A549 (cell line): ENCODE results near the gene CAV2. TPM values are rescaled to one million over a fixed set of nuclear protein-coding genes. Genes with fewer than 3 reads are reported as not detected.

Source experiments
- ATAC-seq, 2 experiments: fragments of 200-7000 bp in 1 of 2; fragments of >200 bp in 1 of 2; cut with Nextera tagmentation in 1 of 2; cut with Tn5 transposase in 1 of 2; 3 replicates each; pipeline versions ENCODE4 v1.8.0 to v1.9.1; 2018 to 2020; ENCODE audit warnings: mild to moderate bottlenecking in 1 of 2, moderate library complexity in 1 of 2
- CTCF ChIA-PET: fragments of 300-600 bp; sonication (Branson Sonifier 250); formaldehyde crosslinking; extraction: SDS; loops from one replicate; lab custom pipeline; 2021; ENCODE audit warnings: antibody characterized with exemption, inconsistent platforms; lab: Yijun Ruan, JAX
- POLR2A ChIA-PET: fragments of 350-600 bp; formaldehyde crosslinking; extraction: SDS; loops from one replicate; lab custom pipeline; 2021; ENCODE audit warnings: antibody characterized with exemption, inconsistent platforms; lab: Yijun Ruan, JAX
- DNase-seq, 2 experiments: peaks; one replicate each; pipeline versions ENCODE4 v3.0.0 to v3.0.0-alpha.2; 2011 to 2016; ENCODE audit warnings: low read depth in 1 of 2, low spot score in 1 of 2
- FAIRE-seq: peaks from 2 replicates; lab custom pipeline; 2011; peaks lifted over from hg19 to GRCh38; lab: Jason Lieb, UNC
- H3K27ac ChIP-seq, 2 experiments: fragments of >200 bp; sonication (Bioruptor Twin); formaldehyde crosslinking; 3 replicates each; pipeline ENCODE4 v1.5.1; 2016 to 2017
- H3K4me1 ChIP-seq: fragments of >200 bp; sonication (Bioruptor Twin); formaldehyde crosslinking; 3 replicates; pipeline ENCODE4 v1.6.1; 2016
- H3K4me2 ChIP-seq: fragments of >200 bp; sonication (Bioruptor Twin); formaldehyde crosslinking; 3 replicates; pipeline ENCODE4 v1.6.1; 2016
- H3K4me3 ChIP-seq: fragments of >200 bp; sonication (Bioruptor Twin); formaldehyde crosslinking; 3 replicates; pipeline ENCODE4 v1.5.1; 2016
- H3K9me3 ChIP-seq: fragments of >200 bp; sonication (Bioruptor Twin); formaldehyde crosslinking; 3 replicates; pipeline ENCODE4 v1.6.1; 2016
- ATOH8 ChIP-seq: fragments of 250-450 bp; sonication (Bioruptor Pico); IDR thresholded peaks from 2 replicates; pipeline ENCODE4 v1.5.0; 2020; ENCODE audit warnings: low read depth, mild to moderate bottlenecking, moderate library complexity
- CBX8 ChIP-seq: fragments of 200-600 bp; sonication (generic); IDR thresholded peaks from 2 replicates; pipeline ENCODE4 v1.6.1; 2016
- CTCF ChIP-seq: fragments of >200 bp; sonication (Bioruptor Twin); formaldehyde crosslinking; IDR thresholded peaks from 3 replicates; pipeline ENCODE4 v1.5.1; 2016
- E2F6 ChIP-seq: IDR thresholded peaks from 2 replicates; pipeline ENCODE4 v1.6.1; 2012; ENCODE audit warnings: low read depth, borderline replicate concordance
- ESRRA ChIP-seq: fragments of 150-350 bp; IDR thresholded peaks from 2 replicates; pipeline ENCODE4 v1.6.1; 2014; ENCODE audit warnings: mild to moderate bottlenecking, low read length, borderline replicate concordance
- FOSB ChIP-seq: fragments of 250-450 bp; sonication (Bioruptor Pico); IDR thresholded peaks from 2 replicates; pipeline ENCODE4 v1.5.0; 2020; ENCODE audit warnings: mild to moderate bottlenecking, moderate library complexity
- FOXS1 ChIP-seq: fragments of 250-450 bp; sonication (Bioruptor Pico); IDR thresholded peaks from 2 replicates; pipeline ENCODE4 v1.5.0; 2020; ENCODE audit warnings: mild to moderate bottlenecking, moderate library complexity
- GATA3 ChIP-seq: IDR thresholded peaks from 2 replicates; pipeline ENCODE4 v1.6.1; 2012; ENCODE audit warnings: borderline replicate concordance
- HDAC2 ChIP-seq: fragments of 200-600 bp; sonication (generic); IDR thresholded peaks from 2 replicates; pipeline ENCODE4 v1.6.1; 2016
- HEYL ChIP-seq: fragments of 250-450 bp; sonication (Bioruptor Pico); IDR thresholded peaks from 2 replicates; pipeline ENCODE4 v1.8.0; 2021; ENCODE audit warnings: mild to moderate bottlenecking, moderate library complexity
- HOXB13 ChIP-seq: fragments of 250-450 bp; sonication (Bioruptor Pico); IDR thresholded peaks from 2 replicates; pipeline ENCODE4 v1.5.0; 2020; ENCODE audit warnings: low read depth, mild to moderate bottlenecking, moderate library complexity
- JUN ChIP-seq, 2 experiments: fragments of >200 bp; sonication (Bioruptor Twin); formaldehyde crosslinking; IDR thresholded peaks; 2 replicates in 1 of 2; 3 replicates in 1 of 2; pipeline ENCODE4 v1.6.1; 2016 to 2017
- JUNB ChIP-seq: fragments of >200 bp; sonication (Bioruptor Twin); formaldehyde crosslinking; IDR thresholded peaks from 2 replicates; pipeline ENCODE4 v1.6.1; 2016
- KDM1A ChIP-seq: fragments of 200-600 bp; sonication (generic); IDR thresholded peaks from 2 replicates; pipeline ENCODE4 v1.6.1; 2016; ENCODE audit warnings: low read depth, mild to moderate bottlenecking
- KDM5A ChIP-seq: fragments of 200-600 bp; sonication (generic); IDR thresholded peaks from 2 replicates; pipeline ENCODE4 v1.6.1; 2016; ENCODE audit warnings: antibody characterized with exemption, mild to moderate bottlenecking
- NPAS2 ChIP-seq: fragments of 250-450 bp; sonication (Bioruptor Pico); IDR thresholded peaks from 2 replicates; pipeline ENCODE4 v1.8.0; 2022; ENCODE audit warnings: mild to moderate bottlenecking, moderate library complexity, borderline replicate concordance
- PBX3 ChIP-seq: IDR thresholded peaks from 2 replicates; pipeline ENCODE4 v1.6.1; 2012
- PHF8 ChIP-seq: fragments of 200-600 bp; sonication (generic); IDR thresholded peaks from 2 replicates; pipeline ENCODE4 v1.6.1; 2016; ENCODE audit warnings: low read depth, mild to moderate bottlenecking, antibody characterized with exemption, moderate library complexity, borderline replicate concordance
- POLR2A ChIP-seq: IDR thresholded peaks from 2 replicates; pipeline ENCODE4 v1.6.1; 2012; ENCODE audit warnings: mild to moderate bottlenecking, low read length
- RARB ChIP-seq: fragments of 250-450 bp; sonication (Bioruptor Pico); IDR thresholded peaks from 2 replicates; pipeline ENCODE4 v1.8.0; 2021; ENCODE audit warnings: mild to moderate bottlenecking, moderate library complexity
- RFX5 ChIP-seq: fragments of 450-650 bp; IDR thresholded peaks from 2 replicates; pipeline ENCODE4 v1.7.1; 2014; ENCODE audit warnings: antibody characterized with exemption, mild to moderate bottlenecking, moderate library complexity
- TFCP2L1 ChIP-seq: fragments of 250-450 bp; sonication (Bioruptor Pico); IDR thresholded peaks from 2 replicates; pipeline ENCODE4 v1.5.0; 2021; ENCODE audit warnings: mild to moderate bottlenecking
- ZFP36 ChIP-seq: fragments of 450-650 bp; IDR thresholded peaks from 2 replicates; pipeline ENCODE4 v1.6.1; 2014; ENCODE audit warnings: borderline replicate concordance; ENCODE audit not compliant: partially characterized antibody
- ZNF302 ChIP-seq: fragments of 250-450 bp; sonication (Bioruptor Pico); IDR thresholded peaks from 2 replicates; pipeline ENCODE4 v1.9.0; 2021; ENCODE audit warnings: inconsistent platforms, mild to moderate bottlenecking, moderate library complexity
- whole genome bisulfite sequencing: methylation state at CpG from one replicate; pipeline ENCODE4 v1.1.6; 2017; ENCODE audit errors: missing lambda C conversion rate; 5-methylcytosine and 5-hydroxymethylcytosine counted together
- polyA plus RNA-seq, 4 experiments: library from polyadenylated mRNA; depleted of rRNA in 3 of 4; stranded (reverse); fragments of >200 nt; fragmentation: RNase III in 1 of 4; extraction: RNeasy Plus Mini Kit Qiagen cat#74134 plus additional on column Dnase treatment in 1 of 4; gene quantifications; 2 replicates in 3 of 4; 3 replicates in 1 of 4; pipeline ENCODE4 v1.2.3, GENCODE V29; 2011 to 2017

The CAV2 gene
- polyA plus RNA-seq, 2 of the 4 experiments (the other 2 are of a cell fraction) = 156 to 257 TPM

GRCh38 chr7:116454377-116454776 lies 45.2 kb upstream of the CAV2 start:
- H3K4me1 ChIP-seq = peaks cover 41% of the 10 kb centered on the region
- no peak for DNase-seq
- FAIRE-seq = no peak
- ChIA-PET POLR2A (interaction anchor here (1.2 kb wide), 1 partner anchor 45 kb away, joined by 3 read pairs; the partner anchor contains the start of gene CAV2), CTCF (interaction anchor here (1.0 to 1.3 kb wide), 2 partner anchors 12 to 72 kb away, joined by 3 read pairs; no protein-coding TSS in a partner anchor)
- 94% methylated on average over 2 of the region's 2 CpGs for WGBS
- H3K4me3 ChIP-seq = no peak overlapping the region
- ATAC-seq = no peak
- TF ChIP-seq ESRRA = no peak
- TF ChIP-seq FOSB (CRISPR knock-in tag) = no peak
- TF ChIP-seq KDM1A = no peak
- TF ChIP-seq CTCF = no peak
- TF ChIP-seq JUNB = no peak
- no peak for TF ChIP-seq RARB (CRISPR knock-in tag)
- no peak for TF ChIP-seq E2F6
- no peak for TF ChIP-seq CBX8
- TF ChIP-seq HOXB13 = no peak
- no peak for TF ChIP-seq HEYL
- no peak for TF ChIP-seq ATOH8
- no peak for TF ChIP-seq GATA3
- no peak for TF ChIP-seq NPAS2 (CRISPR knock-in tag)
- no peak for TF ChIP-seq POLR2A
- no peak for TF ChIP-seq PHF8
- H3K27ac ChIP-seq = no peak overlapping the region
- H3K4me2 ChIP-seq = peak overlapping the region; percentile 68
- H3K9me3 ChIP-seq = no peaks in the 10 kb centered on the region

- H3K27ac ChIP-seq = peak overlapping the region; percentile 44 to 84
- WGBS = 6% methylated on average over 2 of the region's 2 CpGs
- CTCF ChIA-PET = interaction anchor here (0.9 to 1.3 kb wide), 3 partner anchors 24 to 134 kb away, joined by 3 to 5 read pairs (median 5); no protein-coding TSS in a partner anchor
- no peaks in the 10 kb centered on the region for H3K9me3 ChIP-seq
- TF ChIP-seq KDM5A (no peak), TFCP2L1 (CRISPR knock-in tag) (no peak), E2F6 (no peak), ZNF302 (CRISPR knock-in tag) (no peak), PHF8 (no peak), ZFP36 (no peak), HDAC2 (no peak), PBX3 (no peak), HEYL (no peak), NPAS2 (CRISPR knock-in tag) (no peak), JUN (IDR thresholded peaks at IDR 0.05) (no peak), RFX5 (no peak), FOXS1 (no peak)
- peaks cover 40% of the 10 kb centered on the region for H3K4me1 ChIP-seq
- FAIRE-seq (peak; percentile 70), ATAC-seq (peak in 1 of 2 experiments; percentile 60; a peak in 3 of 6 replicates), DNase-seq (no peak)
- POLR2A ChIA-PET = interaction anchor here (0.7 to 1.2 kb wide), 3 partner anchors 44 to 71 kb away, joined by 3 read pairs; partner anchors contain the start of gene CAV2
- H3K4me3 ChIP-seq = no peak overlapping the region
- peak overlapping the region; percentile 68 for H3K4me2 ChIP-seq
Measured at GRCh38 chr7:116455009-116455408, 44.5 kb upstream of the CAV2 start.
